HG03575 (cell line): ENCODE measurements around the gene RNF144A.

Experiments used
- ATAC-seq: cut with Tn5 transposase; IDR thresholded peaks from one replicate; pipeline ENCODE4 v1.9.1; 2021; ENCODE audit not compliant: unreplicated experiment, insufficient number of reproducible peaks, low FRiP score; ENCODE audit errors: extremely low read depth

Gene RNF144A

GRCh38 chr2:6960659-6961058 lies 43.4 kb downstream of the RNF144A start:
- no peak for ATAC-seq

- no peak for ATAC-seq
Observed at GRCh38 chr2:6963727-6964126, 46.5 kb downstream of the RNF144A start.

GRCh38 chr2:6965071-6965795 lies 48.0 kb downstream of the RNF144A start:
- ATAC-seq = no peak

GRCh38 chr2:6966446-6966940 lies 49.3 kb downstream of the RNF144A start:
- ATAC-seq = no peak

- no peak for ATAC-seq
Observed at GRCh38 chr2:6967301-6967700, 50.1 kb downstream of the RNF144A start.

- no peak for ATAC-seq
Observed at GRCh38 chr2:6968319-6969100, 51.3 kb downstream of the RNF144A start.

- no peak for ATAC-seq
Observed at GRCh38 chr2:6970551-6970950, 53.3 kb downstream of the RNF144A start.

- ATAC-seq = no peak
Observed at GRCh38 chr2:6970976-6971480, 53.8 kb downstream of the RNF144A start.

- ATAC-seq = no peak
Observed at GRCh38 chr2:6971502-6971901, 54.3 kb downstream of the RNF144A start.

- ATAC-seq = no peak
Observed at GRCh38 chr2:6972067-6972710, 55.0 kb downstream of the RNF144A start.

GRCh38 chr2:6973895-6974545 lies 56.8 kb downstream of the RNF144A start:
- no peak for ATAC-seq

GRCh38 chr2:6975988-6976387 lies 58.8 kb downstream of the RNF144A start:
- no peak for ATAC-seq

- ATAC-seq = no peak
Observed at GRCh38 chr2:6977113-6977741, 60.0 kb downstream of the RNF144A start.

- no peak for ATAC-seq
Observed at GRCh38 chr2:6977786-6978185, 60.6 kb downstream of the RNF144A start.

GRCh38 chr2:6978991-6979390 lies 61.8 kb downstream of the RNF144A start:
- no peak for ATAC-seq

- no peak for ATAC-seq
Observed at GRCh38 chr2:6982449-6982848, 65.2 kb downstream of the RNF144A start.

- no peak for ATAC-seq
Observed at GRCh38 chr2:6982934-6983589, 65.8 kb downstream of the RNF144A start.

- no peak for ATAC-seq
Observed at GRCh38 chr2:6986301-6986911, 69.2 kb downstream of the RNF144A start.
